ENCODE data around the gene HNRNPAB.
A peak's percentile ranks its signal among the peaks of the same experiment; 100 is the strongest.

Gene HNRNPAB

DNA sequence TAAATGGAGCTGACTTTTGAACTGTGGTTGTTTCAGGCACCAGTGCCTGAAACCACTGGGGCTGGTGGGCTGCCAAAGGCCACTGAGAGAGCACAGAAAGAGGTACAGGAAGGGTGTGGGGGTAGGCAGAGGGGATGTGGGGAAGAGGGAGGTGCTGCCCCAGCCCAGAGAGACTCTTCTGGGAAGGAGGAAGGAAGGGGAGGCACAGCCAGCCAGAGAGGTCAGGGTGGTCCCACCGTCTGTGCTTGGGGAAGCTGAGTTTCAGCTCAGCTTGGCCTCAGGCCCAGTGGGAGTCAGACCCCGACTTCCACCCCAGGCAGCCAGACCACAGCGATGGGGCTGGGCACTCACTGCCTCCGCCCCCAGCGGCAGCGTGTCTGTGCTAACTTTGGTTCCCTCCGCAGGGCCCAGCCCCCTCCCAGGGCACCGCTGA lies 36.9 kb downstream of the HNRNPAB start:
- H2AK5ac ChIP-seq (ENCODE audit: low read length) = no peak overlapping the region
- no CpG with 5 or more reads among the region's 8 CpGs for WGBS (ENCODE audit: extremely low coverage, insufficient coverage, low lambda C conversion rate)
- no peak overlapping the region for H2BK15ac ChIP-seq (replicated peaks; ENCODE audit: low read depth)
- no peak for DNase-seq
- H3K79me1 ChIP-seq (ENCODE audit: low read length) = no peaks in the 10 kb centered on the region
- H3K4me1 ChIP-seq (ENCODE audit: control insufficient read depth, low read depth, low read length) = no peaks in the 10 kb centered on the region
- H2BK5ac ChIP-seq (ENCODE audit: low read length) = no peak overlapping the region
- no peak overlapping the region for H3K56ac ChIP-seq (ENCODE audit: low read length)
- no peak overlapping the region for H2BK120ac ChIP-seq (ENCODE audit: low read depth, low read length)
- no peaks in the 10 kb centered on the region for H3K27me3 ChIP-seq (ENCODE audit: insufficient read depth, low read length, poor library complexity)
- H3K79me2 ChIP-seq (ENCODE audit: control insufficient read depth, insufficient read depth, low read length) = no peaks in the 10 kb centered on the region
- H3K9ac ChIP-seq (ENCODE audit: low read length) = no peak overlapping the region
- no peak overlapping the region for H3K4me2 ChIP-seq (ENCODE audit: low read length)
- no peak overlapping the region for H4K5ac ChIP-seq (ENCODE audit: low read length)
- no peak overlapping the region for H3K18ac ChIP-seq (ENCODE audit: low read length)
- no peak overlapping the region for H3K23ac ChIP-seq (ENCODE audit: low read length)
- H3K36me3 ChIP-seq (ENCODE audit: control insufficient read depth, insufficient read depth, low read length) = no peaks in the 10 kb centered on the region
- H3K27ac ChIP-seq (ENCODE audit: low read depth, low read length) = no peak overlapping the region
- no peak overlapping the region for H3K4me3 ChIP-seq (ENCODE audit: low read length)
- H3K4ac ChIP-seq (ENCODE audit: low read depth, low read length) = no peak overlapping the region
- no peak overlapping the region for H4K8ac ChIP-seq (ENCODE audit: low read depth, low read length)

DNA sequence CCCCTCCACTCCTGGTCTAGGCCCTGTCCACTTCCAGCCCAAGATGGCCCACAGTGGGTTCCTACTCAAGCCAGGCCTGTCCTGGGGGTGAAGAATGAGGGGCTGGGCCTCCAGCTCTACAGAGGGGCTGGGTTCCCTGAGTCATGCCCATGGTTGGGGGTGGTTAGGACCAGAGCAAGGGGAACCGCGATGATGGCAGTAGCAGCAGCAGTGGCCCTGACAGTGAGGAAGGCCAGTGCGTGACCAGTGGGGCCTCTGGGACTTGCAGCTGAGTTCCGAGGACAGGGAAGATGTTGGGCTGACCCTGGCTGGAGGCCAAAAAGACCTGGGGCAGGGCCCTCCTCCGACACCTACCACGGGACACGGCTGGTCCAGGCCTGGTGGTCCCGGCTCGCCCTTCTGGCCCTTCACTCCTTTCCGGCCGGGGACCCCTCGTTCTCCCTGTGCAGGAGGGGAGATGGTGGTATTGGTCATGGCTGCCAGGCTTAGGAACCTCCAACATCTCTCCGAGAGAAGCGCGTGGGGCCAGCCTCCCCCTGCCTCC lies 37.4 kb downstream of the HNRNPAB start:
- H3K27ac ChIP-seq (ENCODE audit: low read depth, low read length) = no peak overlapping the region

DNA sequence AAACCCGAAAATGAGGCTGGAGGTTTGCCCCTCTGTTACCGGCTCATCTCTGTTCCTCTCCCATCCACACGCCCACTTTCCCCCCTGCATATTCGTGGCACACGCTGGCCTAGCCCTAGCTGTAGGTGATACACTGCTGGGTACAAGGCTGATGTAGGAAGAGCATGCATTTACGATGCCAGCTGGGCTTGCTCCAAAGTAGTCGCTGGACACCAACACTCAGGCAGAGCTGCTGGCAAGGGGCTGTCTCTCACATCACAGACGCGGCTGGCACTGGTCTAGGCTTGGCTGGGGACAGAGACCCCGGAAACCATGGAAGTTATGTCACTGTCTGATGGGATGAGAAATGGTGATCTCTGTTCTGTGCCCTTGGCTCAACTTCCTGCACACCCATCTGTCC lies 38.1 kb downstream of the HNRNPAB start:
- Histone ChIP-seq H2BK15ac (replicated peaks; ENCODE audit: low read depth) (no peak overlapping the region), H2AK5ac (ENCODE audit: low read length) (no peak overlapping the region), H3K4me1 (ENCODE audit: control insufficient read depth, low read depth, low read length) (no peaks in the 10 kb centered on the region), H3K4me2 (ENCODE audit: low read length) (no peak overlapping the region), H3K56ac (ENCODE audit: low read length) (no peak overlapping the region), H3K27me3 (ENCODE audit: insufficient read depth, low read length, poor library complexity) (no peaks in the 10 kb centered on the region), H3K23ac (ENCODE audit: low read length) (no peak overlapping the region), H3K27ac (ENCODE audit: low read depth, low read length) (no peak overlapping the region), H2BK120ac (ENCODE audit: low read depth, low read length) (no peak overlapping the region), H4K5ac (ENCODE audit: low read length) (no peak overlapping the region), H2BK5ac (ENCODE audit: low read length) (no peak overlapping the region), H4K8ac (ENCODE audit: low read depth, low read length) (no peak overlapping the region), H3K36me3 (ENCODE audit: control insufficient read depth, insufficient read depth, low read length) (no peaks in the 10 kb centered on the region), H3K79me2 (ENCODE audit: control insufficient read depth, insufficient read depth, low read length) (no peaks in the 10 kb centered on the region), H3K18ac (ENCODE audit: low read length) (no peak overlapping the region), H3K9ac (ENCODE audit: low read length) (no peak overlapping the region), H3K4ac (ENCODE audit: low read depth, low read length) (no peak overlapping the region), H3K4me3 (ENCODE audit: low read length) (no peak overlapping the region), H3K79me1 (ENCODE audit: low read length) (no peaks in the 10 kb centered on the region)
- WGBS (ENCODE audit: extremely low coverage, insufficient coverage, low lambda C conversion rate) = no CpG with 5 or more reads among the region's 10 CpGs
- DNase-seq = no peak

More for the DNA sequence above, 37.4 kb downstream of the HNRNPAB start:
- Histone ChIP-seq H3K79me2 (ENCODE audit: control insufficient read depth, insufficient read depth, low read length) (no peaks in the 10 kb centered on the region), H4K5ac (ENCODE audit: low read length) (no peak overlapping the region), H3K23ac (ENCODE audit: low read length) (no peak overlapping the region), H2BK15ac (replicated peaks; ENCODE audit: low read depth) (no peak overlapping the region), H3K4me2 (ENCODE audit: low read length) (no peak overlapping the region), H2BK5ac (ENCODE audit: low read length) (no peak overlapping the region), H3K4me3 (ENCODE audit: low read length) (no peak overlapping the region), H3K9ac (ENCODE audit: low read length) (no peak overlapping the region), H3K56ac (ENCODE audit: low read length) (no peak overlapping the region), H3K27me3 (ENCODE audit: insufficient read depth, low read length, poor library complexity) (no peaks in the 10 kb centered on the region), H3K36me3 (ENCODE audit: control insufficient read depth, insufficient read depth, low read length) (no peaks in the 10 kb centered on the region), H2AK5ac (ENCODE audit: low read length) (no peak overlapping the region), H3K18ac (ENCODE audit: low read length) (no peak overlapping the region), H4K8ac (ENCODE audit: low read depth, low read length) (no peak overlapping the region), H3K4me1 (ENCODE audit: control insufficient read depth, low read depth, low read length) (no peaks in the 10 kb centered on the region), H2BK120ac (ENCODE audit: low read depth, low read length) (no peak overlapping the region), H3K4ac (ENCODE audit: low read depth, low read length) (no peak overlapping the region), H3K79me1 (ENCODE audit: low read length) (no peaks in the 10 kb centered on the region)
- WGBS (ENCODE audit: extremely low coverage, insufficient coverage, low lambda C conversion rate) = no CpG with 5 or more reads among the region's 15 CpGs
- DNase-seq = no peak

DNA sequence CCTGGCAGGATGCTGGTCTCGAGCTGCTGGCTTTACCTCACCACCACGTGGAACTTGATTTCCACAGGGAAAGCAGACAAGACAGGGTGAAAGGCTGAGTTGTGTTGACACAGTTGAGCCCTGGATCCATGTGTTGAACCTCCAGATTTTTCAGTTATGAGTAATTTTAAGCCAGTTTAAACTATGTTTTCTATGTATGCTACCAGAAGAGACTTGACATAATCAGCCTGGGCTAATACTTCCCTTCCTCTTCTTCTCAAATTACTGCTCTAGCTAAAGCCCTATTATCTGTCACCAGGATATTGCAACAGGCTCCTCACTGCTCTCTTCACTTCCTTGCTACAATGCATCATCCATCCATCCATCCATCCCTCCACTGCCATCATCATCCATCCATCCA lies 40.2 kb downstream of the HNRNPAB start:
- Histone ChIP-seq H3K4me2 (ENCODE audit: low read length) (no peak overlapping the region), H2AK5ac (ENCODE audit: low read length) (no peak overlapping the region), H3K79me2 (ENCODE audit: control insufficient read depth, insufficient read depth, low read length) (no peaks in the 10 kb centered on the region), H3K36me3 (ENCODE audit: control insufficient read depth, insufficient read depth, low read length) (no peaks in the 10 kb centered on the region), H2BK120ac (ENCODE audit: low read depth, low read length) (no peak overlapping the region), H2BK5ac (ENCODE audit: low read length) (no peak overlapping the region), H3K27me3 (ENCODE audit: insufficient read depth, low read length, poor library complexity) (no peaks in the 10 kb centered on the region), H3K56ac (ENCODE audit: low read length) (no peak overlapping the region), H4K5ac (ENCODE audit: low read length) (no peak overlapping the region), H3K4ac (ENCODE audit: low read depth, low read length) (no peak overlapping the region), H2BK15ac (replicated peaks; ENCODE audit: low read depth) (no peak overlapping the region), H3K79me1 (ENCODE audit: low read length) (no peaks in the 10 kb centered on the region), H3K27ac (ENCODE audit: low read depth, low read length) (no peak overlapping the region), H3K9ac (ENCODE audit: low read length) (no peak overlapping the region), H3K4me3 (ENCODE audit: low read length) (no peak overlapping the region), H4K8ac (ENCODE audit: low read depth, low read length) (no peak overlapping the region), H3K4me1 (ENCODE audit: control insufficient read depth, low read depth, low read length) (no peaks in the 10 kb centered on the region), H3K23ac (ENCODE audit: low read length) (no peak overlapping the region), H3K18ac (ENCODE audit: low read length) (no peak overlapping the region)
- WGBS (ENCODE audit: extremely low coverage, insufficient coverage, low lambda C conversion rate) = no CpG with 5 or more reads among the region's 2 CpGs
- no peak for DNase-seq

DNA sequence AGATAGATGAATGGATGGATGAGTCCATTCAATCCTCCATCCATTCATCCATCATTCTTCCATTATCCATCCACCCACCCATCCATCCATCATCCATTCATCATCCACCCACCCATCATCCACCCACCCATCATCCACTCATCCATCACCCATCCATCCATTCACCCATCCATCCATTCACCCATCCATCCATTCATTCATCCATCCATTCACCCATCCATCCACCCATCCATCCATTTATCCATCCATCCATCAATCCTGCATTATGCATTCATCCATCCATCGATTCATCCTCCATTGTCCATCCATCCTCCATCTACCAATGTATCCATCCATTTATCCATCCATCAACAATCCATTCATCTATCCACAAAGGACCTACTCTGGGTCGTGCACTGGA lies 41.1 kb downstream of the HNRNPAB start:
- H3K79me2 ChIP-seq (ENCODE audit: control insufficient read depth, insufficient read depth, low read length) = no peaks in the 10 kb centered on the region
- no peak overlapping the region for H3K23ac ChIP-seq (ENCODE audit: low read length)
- no peak for DNase-seq
- H3K27ac ChIP-seq (ENCODE audit: low read depth, low read length) = no peak overlapping the region
- H3K27me3 ChIP-seq (ENCODE audit: insufficient read depth, low read length, poor library complexity) = no peaks in the 10 kb centered on the region
- no peak overlapping the region for H3K4ac ChIP-seq (ENCODE audit: low read depth, low read length)
- H4K8ac ChIP-seq (ENCODE audit: low read depth, low read length) = no peak overlapping the region
- H3K4me3 ChIP-seq (ENCODE audit: low read length) = no peak overlapping the region
- H2BK120ac ChIP-seq (ENCODE audit: low read depth, low read length) = no peak overlapping the region
- no peak overlapping the region for H3K56ac ChIP-seq (ENCODE audit: low read length)
- no peak overlapping the region for H3K4me2 ChIP-seq (ENCODE audit: low read length)
- no peak overlapping the region for H3K18ac ChIP-seq (ENCODE audit: low read length)
- H3K36me3 ChIP-seq (ENCODE audit: control insufficient read depth, insufficient read depth, low read length) = no peaks in the 10 kb centered on the region
- no peak overlapping the region for H2BK5ac ChIP-seq (ENCODE audit: low read length)
- no CpG with 5 or more reads among the region's 2 CpGs for WGBS (ENCODE audit: extremely low coverage, insufficient coverage, low lambda C conversion rate)
- H3K4me1 ChIP-seq (ENCODE audit: control insufficient read depth, low read depth, low read length) = no peaks in the 10 kb centered on the region
- no peak overlapping the region for H2AK5ac ChIP-seq (ENCODE audit: low read length)
- no peak overlapping the region for H3K9ac ChIP-seq (ENCODE audit: low read length)
- H4K5ac ChIP-seq (ENCODE audit: low read length) = no peak overlapping the region
- H3K79me1 ChIP-seq (ENCODE audit: low read length) = no peaks in the 10 kb centered on the region
- H2BK15ac ChIP-seq (replicated peaks; ENCODE audit: low read depth) = no peak overlapping the region

DNA sequence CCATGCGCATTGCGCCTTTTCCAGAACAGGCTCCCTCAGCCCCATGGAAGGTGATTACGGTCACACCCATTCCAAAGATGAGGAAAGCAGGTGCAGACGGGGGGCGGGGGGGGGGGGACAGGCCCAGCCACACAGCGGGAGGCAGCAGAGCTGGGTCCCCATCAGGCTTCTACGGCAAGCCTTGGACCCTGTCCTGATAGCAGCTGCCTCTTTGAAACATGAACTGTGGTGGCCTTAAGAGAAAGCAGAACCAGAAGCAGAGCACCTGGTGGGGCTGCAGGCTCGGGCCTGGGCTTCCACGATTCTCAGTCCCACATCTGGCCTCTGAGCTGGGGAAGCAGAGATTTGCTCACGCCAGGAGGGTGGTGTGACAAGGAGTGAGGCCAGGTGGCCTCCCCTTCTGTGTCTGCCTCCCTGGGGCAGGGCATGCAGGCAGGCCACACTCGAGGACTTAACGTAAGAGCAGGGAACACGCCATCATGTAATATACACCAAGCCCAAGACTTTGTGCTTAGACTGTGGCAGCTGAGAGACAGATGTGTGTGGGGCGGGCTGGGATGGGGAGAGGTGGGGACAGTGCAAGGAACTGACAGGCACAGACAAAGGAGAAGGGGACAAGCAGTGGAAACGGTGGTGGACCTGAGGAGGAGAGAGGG lies 42.4 kb downstream of the HNRNPAB start:
- Histone ChIP-seq H2BK120ac (ENCODE audit: low read depth, low read length) (no peak overlapping the region), H4K8ac (ENCODE audit: low read depth, low read length) (no peak overlapping the region), H3K27ac (ENCODE audit: low read depth, low read length) (no peak overlapping the region), H3K4ac (ENCODE audit: low read depth, low read length) (no peak overlapping the region), H3K4me2 (ENCODE audit: low read length) (no peak overlapping the region), H2BK5ac (ENCODE audit: low read length) (no peak overlapping the region), H3K4me3 (ENCODE audit: low read length) (no peak overlapping the region), H3K27me3 (ENCODE audit: insufficient read depth, low read length, poor library complexity) (no peaks in the 10 kb centered on the region), H3K18ac (ENCODE audit: low read length) (no peak overlapping the region), H3K56ac (ENCODE audit: low read length) (peak overlapping the region; percentile 28), H4K5ac (ENCODE audit: low read length) (no peak overlapping the region), H2BK15ac (replicated peaks; ENCODE audit: low read depth) (no peak overlapping the region), H3K79me2 (ENCODE audit: control insufficient read depth, insufficient read depth, low read length) (no peaks in the 10 kb centered on the region), H2AK5ac (ENCODE audit: low read length) (no peak overlapping the region), H3K23ac (ENCODE audit: low read length) (no peak overlapping the region), H3K79me1 (ENCODE audit: low read length) (no peaks in the 10 kb centered on the region), H3K9ac (ENCODE audit: low read length) (no peak overlapping the region), H3K36me3 (ENCODE audit: control insufficient read depth, insufficient read depth, low read length) (no peaks in the 10 kb centered on the region), H3K4me1 (ENCODE audit: control insufficient read depth, low read depth, low read length) (no peaks in the 10 kb centered on the region)
- no peak for DNase-seq
- no CpG with 5 or more reads among the region's 15 CpGs for WGBS (ENCODE audit: extremely low coverage, insufficient coverage, low lambda C conversion rate)

All from mesendoderm (in vitro differentiated cells).